ENCODE measurements around the gene LRIT2. TPM values are rescaled to one million over a fixed set of nuclear protein-coding genes. Genes with fewer than 3 reads are reported as not detected.

LRIT2 gene
- total RNA-seq, 1 donor from 2014 or later: not detected

- Histone ChIP-seq H3K27me3 (ENCODE audit: low read depth) (peaks cover 67% of the 10 kb centered on the region), H3K4me1 (peaks cover 30% of the 10 kb centered on the region), H3K4me3 (no peak overlapping the region), H3K36me3 (no peaks in the 10 kb centered on the region), H3K9me3 (replicated peaks) (no peaks in the 10 kb centered on the region), H3K27ac (replicated peaks) (no peak overlapping the region)
- intact Hi-C loops (cut with micrococcal nuclease): no loop called here
- TF ChIP-seq, protein P1, sequence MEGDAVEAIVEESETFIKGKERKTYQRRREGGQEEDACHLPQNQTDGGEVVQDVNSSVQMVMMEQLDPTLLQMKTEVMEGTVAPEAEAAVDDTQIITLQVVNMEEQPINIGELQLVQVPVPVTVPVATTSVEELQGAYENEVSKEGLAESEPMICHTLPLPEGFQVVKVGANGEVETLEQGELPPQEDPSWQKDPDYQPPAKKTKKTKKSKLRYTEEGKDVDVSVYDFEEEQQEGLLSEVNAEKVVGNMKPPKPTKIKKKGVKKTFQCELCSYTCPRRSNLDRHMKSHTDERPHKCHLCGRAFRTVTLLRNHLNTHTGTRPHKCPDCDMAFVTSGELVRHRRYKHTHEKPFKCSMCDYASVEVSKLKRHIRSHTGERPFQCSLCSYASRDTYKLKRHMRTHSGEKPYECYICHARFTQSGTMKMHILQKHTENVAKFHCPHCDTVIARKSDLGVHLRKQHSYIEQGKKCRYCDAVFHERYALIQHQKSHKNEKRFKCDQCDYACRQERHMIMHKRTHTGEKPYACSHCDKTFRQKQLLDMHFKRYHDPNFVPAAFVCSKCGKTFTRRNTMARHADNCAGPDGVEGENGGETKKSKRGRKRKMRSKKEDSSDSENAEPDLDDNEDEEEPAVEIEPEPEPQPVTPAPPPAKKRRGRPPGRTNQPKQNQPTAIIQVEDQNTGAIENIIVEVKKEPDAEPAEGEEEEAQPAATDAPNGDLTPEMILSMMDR (IDR thresholded peaks at IDR 0.05; ENCODE audit: borderline replicate concordance): no peak
- DNase-seq: no peak
Measured at GRCh38 chr10:84196083-84196482, 29.3 kb downstream of the LRIT2 start.

GRCh38 chr10:84195044-84195830 lies 30.1 kb downstream of the LRIT2 start:
- Histone ChIP-seq H3K4me1 (peaks cover 30% of the 10 kb centered on the region), H3K27me3 (ENCODE audit: low read depth) (peaks cover 68% of the 10 kb centered on the region), H3K36me3 (no peaks in the 10 kb centered on the region), H3K4me3 (peak overlapping the region; percentile 66), H3K27ac (replicated peaks) (no peak overlapping the region), H3K9me3 (replicated peaks) (no peaks in the 10 kb centered on the region)
- no peak for DNase-seq
- intact Hi-C loops (cut with micrococcal nuclease): no loop called here
- TF ChIP-seq, protein P1 (IDR thresholded peaks at IDR 0.05; ENCODE audit: borderline replicate concordance): no peak

- H3K27ac ChIP-seq (replicated peaks): no peak within 1 kb of the TSS
- intact Hi-C loops (cut with micrococcal nuclease): no loop called here
- TF ChIP-seq, protein P1 (IDR thresholded peaks at IDR 0.05; ENCODE audit: borderline replicate concordance): no peak
- DNase-seq: peak; percentile 46
- no peaks in the 10 kb centered on the region for H3K36me3 ChIP-seq
- no peaks in the 10 kb centered on the region for H3K9me3 ChIP-seq (replicated peaks)
- H3K4me1 ChIP-seq: peaks cover 30% of the 10 kb centered on the region
- H3K27me3 ChIP-seq (ENCODE audit: low read depth): peaks cover 74% of the 10 kb centered on the region
- H3K4me3 ChIP-seq: peak within 1 kb of the TSS; percentile 66
Measured at GRCh38 chr10:84194424-84195043, 30.8 kb downstream of the LRIT2 start, which contains the start of gene CDHR1. Gene CDHR1 (plus strand): TSS chr10:84194537. CDS start chr10:84194761, 224 bp downstream.

DNA sequence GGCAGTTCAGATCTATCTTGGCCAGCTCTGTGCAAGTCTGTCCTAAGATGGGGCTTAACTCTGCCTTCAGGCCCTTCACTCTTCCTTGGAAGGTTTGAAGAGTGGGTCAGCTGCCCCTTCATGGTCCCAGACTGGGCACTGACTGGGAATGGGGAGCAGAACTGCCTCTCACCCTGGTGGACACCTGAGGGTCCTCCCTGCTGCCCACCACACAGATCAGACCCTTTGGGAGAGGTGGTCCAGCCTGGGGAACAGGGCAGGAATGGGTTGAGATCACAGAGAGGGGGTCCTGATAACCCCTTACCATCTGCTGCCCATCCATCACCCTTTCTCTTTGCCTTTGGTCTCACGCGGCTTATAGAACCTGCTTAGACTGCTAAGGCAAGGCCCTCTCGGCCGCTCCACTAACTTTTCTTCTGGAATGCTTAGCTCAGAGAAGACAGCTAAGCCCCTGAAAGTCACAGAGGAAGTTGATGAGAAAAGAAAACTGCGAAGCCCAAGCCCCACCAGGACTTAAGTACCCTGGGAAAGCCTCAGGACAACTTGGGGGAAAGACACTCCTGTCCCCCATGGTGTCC lies 31.4 kb downstream of the LRIT2 start:
- intact Hi-C loops (cut with micrococcal nuclease): no loop called here
- TF ChIP-seq, protein P1 (IDR thresholded peaks at IDR 0.05; ENCODE audit: borderline replicate concordance): no peak
- Histone ChIP-seq H3K36me3 (no peaks in the 10 kb centered on the region), H3K4me1 (peaks cover 30% of the 10 kb centered on the region), H3K27me3 (ENCODE audit: low read depth) (peaks cover 78% of the 10 kb centered on the region), H3K4me3 (peak overlapping the region; percentile 66), H3K27ac (replicated peaks) (no peak overlapping the region), H3K9me3 (replicated peaks) (no peaks in the 10 kb centered on the region)
- DNase-seq: no peak

GRCh38 chr10:84193327-84193726 lies 32.0 kb downstream of the LRIT2 start:
- intact Hi-C loops (cut with micrococcal nuclease): no loop called here
- TF ChIP-seq, protein P1 (IDR thresholded peaks at IDR 0.05; ENCODE audit: borderline replicate concordance): no peak
- peaks cover 82% of the 10 kb centered on the region for H3K27me3 ChIP-seq (ENCODE audit: low read depth)
- H3K27ac ChIP-seq (replicated peaks): no peak overlapping the region
- no peaks in the 10 kb centered on the region for H3K36me3 ChIP-seq
- H3K4me1 ChIP-seq: peaks cover 30% of the 10 kb centered on the region
- no peak overlapping the region for H3K4me3 ChIP-seq
- no peak for DNase-seq
- no peaks in the 10 kb centered on the region for H3K9me3 ChIP-seq (replicated peaks)
